Heart right ventricle (tissue), 16 donors: Measurements from ENCODE around the gene CACNA1G. TPM values are rescaled to one million over a fixed set of nuclear protein-coding genes. Genes with fewer than 3 reads are reported as not detected.
A peak's percentile ranks its signal among the peaks of the same experiment; 100 is the strongest.

Experiments used
- ATAC-seq, 8 donors: fragments of 200-7000 bp; cut with Tn5 transposase; one replicate each; pipeline ENCODE4 v1.9.1; 2020; ENCODE audit warnings: mild to moderate bottlenecking in 8 of 8, moderate library complexity in 8 of 8, moderate number of reproducible peaks in 1 of 8
- DNase-seq, 2 donors: peaks; one replicate each; pipeline ENCODE4 v3.0.0-alpha.2; 2020
- H3K27ac ChIP-seq, 10 donors: fragments of 200-600 bp; sonication (generic) in 2 of 10; one replicate each; pipeline versions ENCODE4 v1.5.0 to v1.8.0; 2020 to 2022; ENCODE audit warnings: mild to moderate bottlenecking in 3 of 10
- H3K27me3 ChIP-seq, 7 donors: fragments of 200-600 bp; one replicate each; pipeline ENCODE4 v1.8.0; 2021 to 2022; ENCODE audit warnings: mild to moderate bottlenecking in 2 of 7
- H3K36me3 ChIP-seq, 9 donors: fragments of 200-600 bp; sonication (generic) in 1 of 9; one replicate each; pipeline versions ENCODE4 v1.5.0 to v1.8.0; 2020 to 2022; ENCODE audit warnings: mild to moderate bottlenecking in 2 of 9
- H3K4me1 ChIP-seq, 9 donors: fragments of 200-600 bp; sonication (generic) in 1 of 9; one replicate each; pipeline versions ENCODE4 v1.5.0 to v1.8.0; 2020 to 2022; ENCODE audit warnings: mild to moderate bottlenecking in 4 of 9
- H3K4me3 ChIP-seq, 10 donors: fragments of 200-600 bp; sonication (generic) in 2 of 10; one replicate each; pipeline versions ENCODE4 v1.5.0 to v1.8.0; 2020 to 2022; ENCODE audit warnings: mild to moderate bottlenecking in 7 of 10, moderate library complexity in 2 of 10
- H3K9me3 ChIP-seq, 11 donors: fragments of 200-600 bp in 10 of 11; sonication (generic) in 2 of 11; one replicate each; pipeline versions ENCODE4 v1.5.0 to v1.8.0; 2013 to 2022; ENCODE audit warnings: mild to moderate bottlenecking in 2 of 11, control low read depth in 1 of 11, moderate library complexity in 1 of 11
- CTCF ChIP-seq, 9 donors: fragments of 200-600 bp; sonication (generic) in 2 of 9; IDR thresholded peaks; one replicate each; pipeline versions ENCODE4 v1.5.0 to v1.8.0; 2021 to 2022; ENCODE audit warnings: antibody characterized with exemption in 9 of 9, mild to moderate bottlenecking in 5 of 9, moderate library complexity in 1 of 9
- WGBS, 2 donors: extraction: QIAGEN DNeasy Blood & Tissue Kit; methylation state at CpG; one replicate each; pipeline ENCODE4 v1.1.7; 2013; ENCODE audit warnings: inconsistent platforms in 1 of 2; 5-methylcytosine and 5-hydroxymethylcytosine counted together
- intact Hi-C, 10 donors: fragments of 100-400 bp; cut with DNase I; formaldehyde crosslinking; loops; one replicate each; pipeline versions ENCODE4 v1.11.1 to v1.14.2; 2022
- polyA plus RNA-seq, 2 donors: library from polyadenylated mRNA; stranded (reverse); fragments of 200-250 nt; gene quantifications; one replicate each; pipeline ENCODE4 v1.2.3, GENCODE V29; 2013
- total RNA-seq, 10 donors: library from RNA; stranded (reverse); fragmentation: NEBNext Ultra II Directional in 3 of 10; extraction: Animal tissue kit (Norgen Biotek cat#: 25700) in 3 of 10; gene quantifications; one replicate each; pipeline versions ENCODE4 v1.2.1 to v1.2.4, GENCODE V29; 2021 to 2023
- donor health status: Arrhythmogenic right ventricular cardiomyopathy.
- donor health status: ischemic (EF 13 %, LVEDD 7.1; RV severe dilation, severe dysfunction).
- donor health status: healthy with polysubstance abuse.
- donor health status: DM: no; HTN: yes; CAD: no.
- donor health status: DM: no; HTN: no; CAD: no.
- donor health status: ischemic (EF 25% LVEDD 6.9; RV normal size, moderate dysfunction).
- donor health status: ischemic (EF 25% LVEDD 5.7; RV mildly dilated, moderate dysfunction).
- donor health status: healthy.
- donor health status: DM: yes; HTN: yes; CAD: no.
- donor health status: Ischemic cardiomyopathy.
- donor health status: ischemic (EF 35%, LVEDD 5.7; RV mildly dilated, moderate dysfunction).
- donor health status: nonischemic (EF 11% LVEDD 7.7; RV severe dilation, severe dysfunction).
- donor health status: DM: yes; HTN: yes; CAD: no.
- donor health status: PGD.
- donor health status: ischemic (EF 29% LVEDD 5.4; RV normal size, mild dysfunction).
- donor health status: nonischemic (EF 23%, LVEDD 6.1; RV moderate dilation, normal function).

The CACNA1G gene
- total and polyA plus RNA-seq, 12 donors = 0.04 to 0.46 (median 0.24) TPM

- Histone ChIP-seq H3K9me3 (no peaks in the 10 kb centered on the region), H3K36me3 (peaks cover 0 to 18% (median 0%) of the 10 kb centered on the region in 9 donors), H3K4me3 (no peak overlapping the region), H3K4me1 (peaks cover 2 to 41% (median 30%) of the 10 kb centered on the region in 9 donors), H3K27me3 (no peaks in the 10 kb centered on the region), H3K27ac (no peak overlapping the region)
- no peak for ATAC-seq
- no peak for TF ChIP-seq CTCF (IDR thresholded peaks at IDR 0.05)
- 53 to 57% methylated on average over 8 of the region's 8 CpGs for WGBS, 2 donors
- no peak for DNase-seq
- intact Hi-C loops = loop anchor here in 9 of 10 donors (5.0 to 10.0 kb wide), 8 partner anchors 63 to 412 kb away; no protein-coding TSS in a partner anchor
These were observed 15.2 kb upstream of the CACNA1G start for GRCh38 chr17:50545311-50545710.

- peaks cover 0 to 38% (median 23%) of the 10 kb centered on the region in 9 donors for H3K4me1 ChIP-seq
- no peak for ATAC-seq
These were observed 13.8 kb upstream of the CACNA1G start for GRCh38 chr17:50546701-50547034.

GRCh38 chr17:50547035-50547735 lies 13.3 kb upstream of the CACNA1G start, which contains the start of gene SPATA20:
SPATA20 (plus strand) TSS chr17:50547174; CDS start chr17:50547209, 35 bp downstream.
- WGBS, 2 donors = 2 to 3% methylated on average over 38 to 42 of the region's 42 CpGs
- H3K4me3 ChIP-seq = peak within 1 kb of the TSS; percentile 43 to 74 (median 66)
- no peaks in the 10 kb centered on the region for H3K9me3 ChIP-seq
- intact Hi-C loops = loop anchor here in 9 of 10 donors (1.0 to 10.0 kb wide), 12 partner anchors 65 to 410 kb away; no protein-coding TSS in a partner anchor
- peaks cover 0 to 37% (median 21%) of the 10 kb centered on the region in 9 donors for H3K4me1 ChIP-seq
- peak within 1 kb of the TSS; percentile 6 to 94 (median 82) for H3K27ac ChIP-seq
- peak; percentile 95 to 100 (median 98) for TF ChIP-seq CTCF (IDR thresholded peaks at IDR 0.05)
- H3K27me3 ChIP-seq = no peaks in the 10 kb centered on the region
- peaks cover 0 to 32% (median 0%) of the 10 kb centered on the region in 9 donors for H3K36me3 ChIP-seq
- ATAC-seq (peak; percentile 85 to 93 (median 88)), DNase-seq (peak; percentile 89 to 93)

More at GRCh38 chr17:50546701-50547034, 13.8 kb upstream of the CACNA1G start:
- no peaks in the 10 kb centered on the region for H3K27me3 ChIP-seq
- peaks cover 0 to 27% (median 0%) of the 10 kb centered on the region in 9 donors for H3K36me3 ChIP-seq
- no peak for DNase-seq
- intact Hi-C loops = loop anchor here in 9 of 10 donors (1.0 to 10.0 kb wide), 12 partner anchors 64 to 411 kb away; no protein-coding TSS in a partner anchor
- peak overlapping the region in 8 of 10 donors; percentile 43 to 74 (median 70) for H3K4me3 ChIP-seq
- TF ChIP-seq CTCF (IDR thresholded peaks at IDR 0.05) = no peak
- 43 to 48% methylated on average over 4 of the region's 4 CpGs for WGBS, 2 donors
- H3K27ac ChIP-seq = peak overlapping the region in 8 of 10 donors; percentile 76 to 94 (median 82)
- H3K9me3 ChIP-seq = no peaks in the 10 kb centered on the region

GRCh38 chr17:50547736-50548083 lies 12.8 kb upstream of the CACNA1G start:
- peak in 1 of 2 donors; percentile 25 for DNase-seq
- H3K36me3 ChIP-seq = peaks cover 0 to 37% (median 0%) of the 10 kb centered on the region in 9 donors
- no peak for ATAC-seq
- peak overlapping the region in 9 of 10 donors; percentile 43 to 74 (median 69) for H3K4me3 ChIP-seq
- peaks cover 0 to 32% (median 16%) of the 10 kb centered on the region in 9 donors for H3K4me1 ChIP-seq
- H3K9me3 ChIP-seq = no peaks in the 10 kb centered on the region
- TF ChIP-seq CTCF (IDR thresholded peaks at IDR 0.05) = no peak
- peak overlapping the region in 7 of 10 donors; percentile 78 to 94 (median 90) for H3K27ac ChIP-seq
- intact Hi-C loops = loop anchor here in 9 of 10 donors (1.0 to 10.0 kb wide), 12 partner anchors 65 to 410 kb away; no protein-coding TSS in a partner anchor
- 74 to 78% methylated on average over 5 of the region's 5 CpGs for WGBS, 2 donors
- no peaks in the 10 kb centered on the region for H3K27me3 ChIP-seq
